Uterus (tissue), 4 donors: ENCODE data around the gene TMEM97. TPM values are rescaled to one million over a fixed set of nuclear protein-coding genes. Genes with fewer than 3 reads are reported as not detected.

Experiments used
- DNase-seq, 2 donors: peaks; one replicate each; pipeline ENCODE4 v3.0.0-alpha.2; 2019 to 2020
- H3K27ac ChIP-seq, 2 donors: fragments of 200-600 bp; sonication (generic); 1 replicate in 1 of 2; 2 replicates in 1 of 2; pipeline ENCODE4 v1.5.1; 2016 to 2018
- H3K27me3 ChIP-seq, 2 donors: fragments of 200-600 bp; sonication (generic); one replicate each; pipeline ENCODE4 v1.5.1; 2018 to 2019; ENCODE audit warnings: control low read depth in 1 of 2
- H3K36me3 ChIP-seq, 2 donors: fragments of 200-600 bp; sonication (generic); one replicate each; pipeline ENCODE4 v1.5.1; 2019; ENCODE audit warnings: control low read depth in 1 of 2
- H3K4me1 ChIP-seq, 2 donors: fragments of 200-600 bp; sonication (generic); one replicate each; pipeline ENCODE4 v1.5.1; 2018 to 2019; ENCODE audit warnings: control low read depth in 1 of 2
- H3K4me3 ChIP-seq, 2 donors: fragments of 200-600 bp; sonication (generic); 1 replicate in 1 of 2; 2 replicates in 1 of 2; pipeline ENCODE4 v1.5.1; 2018 to 2019; ENCODE audit warnings: mild to moderate bottlenecking in 1 of 2
- H3K9me3 ChIP-seq, 2 donors: fragments of 200-600 bp; sonication (generic); one replicate each; pipeline ENCODE4 v1.5.1; 2019; ENCODE audit warnings: control low read depth in 1 of 2
- CTCF ChIP-seq, 4 experiments: fragments of 200-600 bp in 2 of 4; fragments of 450-650 bp in 2 of 4; sonication (generic) in 2 of 4; IDR thresholded peaks; one replicate each; pipeline ENCODE4 v1.5.1; 2016 to 2019; ENCODE audit warnings: antibody characterized with exemption in 4 of 4, mild to moderate bottlenecking in 2 of 4, moderate library complexity in 1 of 4
- POLR2A ChIP-seq, 2 donors: fragments of 450-650 bp; IDR thresholded peaks; one replicate each; pipeline ENCODE4 v1.6.1; 2016; ENCODE audit warnings: antibody characterized with exemption in 2 of 2, mild to moderate bottlenecking in 1 of 2, moderate library complexity in 1 of 2
- intact Hi-C: fragments of 100-400 bp; cut with DNase I; formaldehyde crosslinking; loops from one replicate; pipeline ENCODE4 v1.15.1; 2023; ENCODE audit warnings: low total_unique reads
- total RNA-seq, 4 donors: library from RNA; depleted of rRNA in 3 of 4; stranded (reverse); fragments of >200 nt in 3 of 4; gene quantifications; one replicate each; pipeline versions ENCODE4 v1.1.0 to v1.2.4, GENCODE V29; 2014 to 2023
- donor health status: DM: yes; HTN: yes; CAD: no.

TMEM97 gene
- total RNA-seq, 4 donors from 2014 or later, result 1.5 to 17.9 (median 10.4) TPM

GRCh38 chr17:28295677-28296578 is 23.1 kb upstream of the TMEM97 start:
- Histone ChIP-seq H3K4me1 (no peaks in the 10 kb centered on the region), H3K36me3 (no peaks in the 10 kb centered on the region), H3K27ac (no peak overlapping the region), H3K9me3 (no peaks in the 10 kb centered on the region), H3K4me3 (no peak overlapping the region), H3K27me3 (no peaks in the 10 kb centered on the region)
- DNase-seq, result no peak
- no peak for TF ChIP-seq POLR2A (IDR thresholded peaks at IDR 0.05)
- no peak for TF ChIP-seq CTCF (IDR thresholded peaks at IDR 0.05)
- intact Hi-C loops, result no loop called here

GRCh38 chr17:28298449-28298848 is 20.6 kb upstream of the TMEM97 start:
- Histone ChIP-seq H3K27me3 (no peaks in the 10 kb centered on the region), H3K4me1 (no peaks in the 10 kb centered on the region), H3K36me3 (no peaks in the 10 kb centered on the region), H3K4me3 (no peak overlapping the region), H3K9me3 (no peaks in the 10 kb centered on the region), H3K27ac (no peak overlapping the region)
- TF ChIP-seq POLR2A (IDR thresholded peaks at IDR 0.05), result no peak
- no peak for TF ChIP-seq CTCF (IDR thresholded peaks at IDR 0.05)
- intact Hi-C loops, result no loop called here
- no peak for DNase-seq

- DNase-seq, result no peak
- Histone ChIP-seq H3K27me3 (no peaks in the 10 kb centered on the region), H3K4me1 (no peaks in the 10 kb centered on the region), H3K36me3 (no peaks in the 10 kb centered on the region), H3K27ac (no peak overlapping the region), H3K4me3 (no peak overlapping the region), H3K9me3 (no peaks in the 10 kb centered on the region)
- intact Hi-C loops, result no loop called here
- no peak for TF ChIP-seq CTCF (IDR thresholded peaks at IDR 0.05)
- no peak for TF ChIP-seq POLR2A (IDR thresholded peaks at IDR 0.05)
These were observed 12.0 kb upstream of the TMEM97 start for GRCh38 chr17:28306954-28307401.

- Histone ChIP-seq H3K27me3 (no peaks in the 10 kb centered on the region), H3K4me1 (peaks cover 0 to 3% of the 10 kb centered on the region in 2 donors), H3K27ac (no peak overlapping the region), H3K9me3 (no peaks in the 10 kb centered on the region), H3K4me3 (no peak overlapping the region), H3K36me3 (no peaks in the 10 kb centered on the region)
- intact Hi-C loops, result no loop called here
- DNase-seq, result no peak
- TF ChIP-seq CTCF (IDR thresholded peaks at IDR 0.05), result no peak
- TF ChIP-seq POLR2A (IDR thresholded peaks at IDR 0.05), result no peak
These were observed 5.2 kb upstream of the TMEM97 start for GRCh38 chr17:28313841-28314240.
